ENCODE data around the gene RIC1.
"Not testable (repeated sequence)": the region's sequence is repeated elsewhere in the genome, so short reads cannot be mapped to it uniquely, and the experiment has no call there.

RIC1 gene

DNA sequence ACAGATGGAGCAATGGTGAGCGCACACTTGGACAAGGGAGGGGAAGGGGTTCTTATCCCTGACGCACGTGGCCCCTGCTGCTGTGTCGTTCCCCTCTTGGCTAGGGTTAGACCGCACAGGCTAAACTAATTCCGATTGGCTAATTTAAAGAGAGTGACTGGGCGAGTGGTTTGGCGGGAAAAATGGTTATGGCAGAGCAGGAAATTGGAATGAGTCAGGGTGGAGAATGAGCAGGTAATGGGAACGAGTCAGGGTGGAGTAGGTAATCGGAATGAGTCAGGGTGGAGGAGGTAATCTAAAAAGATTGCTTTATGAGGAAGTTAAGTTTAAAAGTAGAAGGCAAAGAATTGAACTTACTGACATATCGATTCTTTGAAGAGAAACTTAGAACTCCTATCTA, 46.1 kb downstream of the RIC1 start:
- DNase-seq: not testable (repeated sequence)

- not testable (repeated sequence) for DNase-seq
Observed at GRCh38 chr9:5683591-5683990, 54.7 kb downstream of the RIC1 start.

DNA sequence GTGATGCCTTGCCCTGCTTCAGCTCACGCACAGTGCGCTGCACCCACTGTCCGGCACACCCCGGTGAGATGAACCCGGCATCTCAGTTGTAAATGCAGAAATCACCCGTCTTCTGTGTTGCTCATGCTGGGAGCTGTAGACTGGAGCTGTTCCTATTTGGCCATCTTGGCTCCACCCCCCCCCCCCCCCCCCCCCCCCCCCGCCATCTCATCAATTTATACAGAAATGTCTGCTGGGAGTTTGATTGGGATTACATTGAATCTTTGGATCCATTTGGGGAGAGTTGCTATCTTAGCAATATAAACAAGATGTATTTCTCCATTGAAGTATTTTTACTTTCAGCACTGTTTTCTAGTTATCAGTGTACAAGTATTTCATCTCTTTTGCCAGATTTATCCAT, 55.2 kb downstream of the RIC1 start:
- DNase-seq: no peak

- DNase-seq: peak; percentile 69
Observed at GRCh38 chr9:5688109-5688508, 59.2 kb downstream of the RIC1 start.

- no peak for DNase-seq
Observed at GRCh38 chr9:5690278-5690677, 61.4 kb downstream of the RIC1 start.

- DNase-seq: no peak
Observed at GRCh38 chr9:5695860-5696259, 67.0 kb downstream of the RIC1 start.

GRCh38 chr9:5696884-5697283, 68.0 kb downstream of the RIC1 start:
- no peak for DNase-seq

DNA sequence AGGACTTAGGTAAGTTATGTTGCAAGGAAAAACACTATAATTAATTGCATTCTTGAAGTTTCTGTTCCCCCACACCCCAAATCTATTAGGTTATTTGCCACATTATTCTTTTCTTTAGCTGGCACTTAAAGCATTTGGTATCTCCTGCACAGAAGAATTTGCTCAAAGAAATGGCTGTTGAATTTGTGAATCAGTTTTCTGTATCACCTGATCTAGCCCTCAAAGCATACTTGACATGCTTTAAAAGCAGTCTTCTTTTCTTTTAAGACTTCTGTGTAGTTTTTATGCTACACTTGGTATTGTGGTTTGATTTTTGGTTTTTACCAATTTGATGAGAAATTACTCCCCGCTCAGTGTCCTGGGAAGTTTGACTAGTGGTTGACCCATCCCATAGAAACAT, 69.1 kb downstream of the RIC1 start:
- no peak for DNase-seq

GRCh38 chr9:5698810-5699556, 70.1 kb downstream of the RIC1 start:
- no peak for DNase-seq

- DNase-seq: peak; percentile 18
Observed at GRCh38 chr9:5708414-5708813, 79.5 kb downstream of the RIC1 start.

DNA sequence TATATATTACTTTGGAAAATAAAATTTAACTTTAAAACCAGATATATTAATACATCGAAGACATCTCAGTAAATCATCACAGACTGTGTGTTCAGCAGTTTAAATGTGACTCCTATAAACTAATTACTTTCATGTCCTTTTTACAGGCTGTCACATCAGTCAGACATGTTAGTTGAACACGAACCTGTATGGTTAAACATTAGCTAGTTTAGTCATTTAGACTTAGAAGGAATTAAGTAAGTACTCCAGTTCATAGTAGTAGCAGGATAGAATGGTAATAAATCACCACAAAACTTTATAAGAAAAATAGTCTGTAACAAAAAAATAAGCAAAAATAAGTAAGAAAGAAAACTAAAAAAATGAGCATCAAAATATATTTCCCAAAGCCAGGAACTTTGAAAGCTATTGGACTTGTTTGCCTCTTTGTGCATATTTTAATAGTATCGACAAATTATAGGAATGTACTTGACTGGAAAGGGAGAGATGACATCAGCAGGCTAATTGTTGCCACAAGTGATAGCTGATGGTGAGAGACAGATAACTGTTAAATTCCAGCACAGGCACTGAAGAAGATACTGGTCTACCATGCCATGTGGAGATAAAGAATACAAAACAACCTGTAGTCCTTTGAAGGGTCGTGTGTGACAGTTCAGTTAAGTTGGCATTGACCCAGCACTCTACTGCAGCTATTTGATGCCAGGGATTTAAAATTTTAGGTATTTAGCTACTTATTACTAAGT, 83.9 kb downstream of the RIC1 start:
- peak; percentile 42 for DNase-seq

DNA sequence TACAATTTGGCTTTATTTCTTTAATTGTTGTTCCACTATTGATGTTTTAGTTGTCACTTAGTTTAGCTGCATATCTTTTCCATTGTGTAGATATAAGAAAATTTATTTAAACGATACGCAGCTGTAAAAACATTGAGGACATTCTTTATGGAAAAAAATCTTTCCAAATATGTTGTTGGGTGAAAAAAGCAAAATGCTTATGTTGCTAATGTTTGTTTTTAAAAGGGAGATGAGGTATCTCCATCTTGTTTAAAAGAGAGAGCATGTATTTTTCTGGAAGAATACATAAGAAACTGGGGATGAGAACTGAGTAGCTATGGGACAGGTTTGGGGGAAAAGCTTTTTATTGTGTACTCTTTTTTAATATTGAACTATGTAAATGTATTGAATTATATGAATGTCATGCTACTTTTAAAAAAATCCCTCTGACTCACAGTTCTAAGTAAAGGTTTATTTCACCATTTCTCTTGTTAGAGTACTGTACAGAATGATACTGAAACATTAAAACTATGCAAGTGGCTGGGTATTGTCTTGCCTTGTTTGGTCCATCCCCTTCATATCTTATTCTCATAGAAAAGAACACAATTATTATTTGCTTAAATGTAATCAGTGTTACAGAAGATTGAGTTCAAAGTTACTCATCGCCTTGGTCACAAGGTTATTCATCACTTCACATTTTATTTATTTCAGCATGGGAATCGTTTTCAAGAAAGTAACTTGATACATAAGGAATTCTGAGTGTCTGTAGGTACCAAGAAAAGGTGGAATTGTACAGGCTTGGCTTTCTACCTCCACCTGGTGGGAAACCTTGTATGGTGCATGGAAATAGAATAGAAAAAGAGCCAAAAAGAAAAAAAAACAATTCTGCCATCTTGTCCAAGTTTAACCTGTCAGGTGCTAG, 85.8 kb downstream of the RIC1 start:
- DNase-seq: peak; percentile 29

DNA sequence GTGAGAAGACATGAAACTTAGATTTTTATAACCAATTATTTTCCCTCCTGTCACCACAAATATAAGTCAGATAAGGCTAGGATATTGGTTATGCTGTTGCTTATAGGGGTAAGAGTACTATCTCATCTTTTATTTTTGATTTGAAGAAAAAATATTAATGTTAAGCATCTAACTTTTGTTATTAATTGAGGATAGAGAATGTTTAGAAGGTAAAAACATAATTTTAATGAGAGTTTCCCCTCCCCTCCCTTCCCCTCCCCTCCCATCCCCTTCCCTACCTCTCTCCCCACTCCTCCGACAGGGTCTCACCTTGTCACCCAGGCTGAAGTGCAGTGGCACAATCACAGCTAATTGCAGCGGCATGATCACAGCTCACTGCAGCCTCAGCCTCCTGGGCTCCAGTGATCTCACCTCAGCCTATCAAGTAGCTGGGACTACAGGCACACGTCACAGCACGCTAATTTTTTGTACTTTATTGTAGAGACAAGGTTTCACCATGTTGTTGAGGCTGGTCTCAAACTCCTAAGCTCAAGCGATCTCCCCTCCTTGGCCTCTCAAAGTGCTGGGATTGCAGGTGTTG, 86.7 kb downstream of the RIC1 start:
- no peak for DNase-seq

GRCh38 chr9:5717434-5717833, 88.5 kb downstream of the RIC1 start:
- not testable (repeated sequence) for DNase-seq

DNA sequence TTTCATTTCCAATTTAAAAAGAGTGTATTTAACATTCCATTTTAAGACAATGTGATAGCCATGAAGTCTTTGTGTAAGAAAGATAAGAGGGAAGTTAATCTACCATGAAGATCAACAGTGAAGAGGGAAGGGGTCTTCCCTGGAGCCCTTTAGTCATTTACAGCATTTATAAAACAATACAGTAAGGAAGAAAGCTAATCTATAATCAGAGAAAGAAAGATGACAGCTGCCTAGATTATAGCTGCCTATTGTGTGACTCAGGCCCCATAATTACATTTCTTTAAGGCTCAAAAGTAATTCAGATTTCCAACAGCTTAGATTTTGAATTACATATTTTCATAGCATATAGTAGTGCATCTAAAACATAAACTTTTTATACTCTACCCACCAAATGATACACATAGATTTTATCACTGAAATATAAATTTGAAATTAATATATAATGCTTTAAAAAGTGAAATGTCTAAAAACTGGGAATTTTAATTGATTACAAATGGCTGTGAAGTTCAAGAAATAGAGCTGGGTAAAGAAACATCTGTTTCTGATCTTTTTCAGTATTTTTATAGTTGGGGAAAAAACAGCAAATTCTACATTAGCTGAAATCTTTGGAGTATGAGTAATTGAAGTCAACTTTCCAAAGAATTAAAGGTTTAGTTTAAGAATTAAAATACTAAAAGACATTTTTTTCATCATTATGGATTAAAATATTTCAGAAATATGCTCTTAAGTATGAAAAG, 89.6 kb downstream of the RIC1 start:
- DNase-seq: no peak

DNA sequence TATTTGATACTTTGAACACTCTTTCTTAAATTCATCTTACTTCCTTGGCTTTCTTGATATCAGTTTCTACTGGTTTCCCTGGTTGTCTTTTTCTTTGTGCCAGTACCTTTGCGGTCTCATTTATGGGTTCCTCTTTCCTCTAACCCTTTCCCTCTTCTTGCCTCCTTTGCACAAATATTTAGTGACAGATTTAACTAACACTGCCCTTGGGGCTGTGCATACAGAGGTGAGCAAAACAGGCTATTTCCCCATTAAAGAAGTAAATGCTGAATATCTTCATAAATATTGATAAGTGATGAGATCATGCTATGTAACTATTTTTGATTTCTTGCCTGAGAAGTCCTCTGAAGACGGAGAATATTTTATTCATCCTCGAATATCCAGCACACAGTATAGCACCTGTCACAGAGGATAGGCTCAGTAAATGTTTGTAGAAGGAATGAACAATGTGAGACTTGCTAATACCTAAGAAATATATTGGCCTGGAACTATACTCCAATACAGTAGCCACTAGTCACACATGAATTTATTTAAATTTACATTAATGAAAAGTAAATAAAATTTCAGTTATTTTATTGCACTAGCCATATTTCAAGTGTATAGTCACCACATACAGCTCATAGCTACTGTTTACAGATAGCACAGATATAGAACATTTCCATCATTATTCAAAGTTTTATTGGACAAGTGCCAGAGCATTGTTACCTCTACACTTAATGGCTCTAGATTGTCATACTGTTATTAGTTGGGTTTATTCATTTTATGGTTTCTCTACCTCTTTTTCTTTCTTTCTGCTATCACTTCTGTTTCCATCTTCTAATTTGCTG, 90.4 kb downstream of the RIC1 start:
- DNase-seq: no peak

DNA sequence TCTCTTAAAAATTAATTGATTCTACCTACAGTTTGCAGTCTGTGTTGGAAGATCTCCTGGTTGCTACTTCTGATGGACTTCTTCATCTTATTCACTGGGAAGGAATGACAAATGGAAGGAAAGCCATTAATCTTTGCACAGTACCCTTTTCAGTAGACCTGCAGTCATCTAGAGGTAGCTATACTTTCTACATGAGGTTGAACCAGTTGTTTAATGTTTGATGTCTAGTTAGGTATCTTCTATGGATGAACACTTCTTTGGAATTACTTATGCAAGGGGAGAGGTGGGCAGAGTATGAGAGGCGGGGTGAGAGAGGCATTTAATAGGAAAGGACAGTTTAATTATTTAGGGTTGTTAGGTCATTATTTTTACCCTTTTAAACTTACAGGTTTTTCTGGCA, 91.2 kb downstream of the RIC1 start:
- DNase-seq: no peak

DNA sequence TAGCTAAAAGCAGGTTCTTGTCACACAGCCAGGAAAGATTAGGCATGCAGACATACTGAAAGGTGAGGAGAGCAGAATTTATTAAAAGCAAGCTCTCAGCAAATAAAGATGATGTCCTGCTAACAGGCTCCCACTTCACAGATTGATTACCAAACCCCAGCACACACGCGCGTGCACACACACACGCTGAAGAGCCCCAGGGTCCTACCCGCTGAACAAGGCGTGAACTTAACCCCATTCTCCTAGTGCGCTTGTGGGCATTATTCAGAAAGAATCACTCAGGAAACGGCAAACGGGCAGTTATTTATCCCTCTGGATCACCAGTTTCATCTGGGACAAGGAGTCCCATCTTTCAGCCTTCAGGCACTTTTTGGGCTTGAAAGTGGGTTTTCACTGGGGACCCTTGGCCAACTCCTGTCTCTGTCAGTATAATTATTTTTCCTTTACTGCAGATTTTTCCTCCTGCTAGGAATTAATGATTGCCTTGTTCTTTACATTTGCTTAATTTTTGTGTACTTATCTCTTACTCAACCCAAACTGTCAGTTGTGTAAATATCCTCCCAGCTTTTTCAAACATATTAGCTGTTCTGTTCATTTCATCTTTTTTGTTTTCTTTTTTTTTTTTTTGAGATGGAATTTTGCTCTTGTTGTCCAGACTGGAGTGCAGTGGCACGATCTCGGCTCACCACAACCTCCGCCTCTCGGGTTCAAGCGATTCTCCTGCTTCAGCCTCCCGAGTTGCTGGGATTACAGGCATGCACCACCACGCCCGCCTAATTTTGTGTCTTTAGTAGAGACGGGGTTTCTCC, 92.6 kb downstream of the RIC1 start:
- DNase-seq: no peak

DNA sequence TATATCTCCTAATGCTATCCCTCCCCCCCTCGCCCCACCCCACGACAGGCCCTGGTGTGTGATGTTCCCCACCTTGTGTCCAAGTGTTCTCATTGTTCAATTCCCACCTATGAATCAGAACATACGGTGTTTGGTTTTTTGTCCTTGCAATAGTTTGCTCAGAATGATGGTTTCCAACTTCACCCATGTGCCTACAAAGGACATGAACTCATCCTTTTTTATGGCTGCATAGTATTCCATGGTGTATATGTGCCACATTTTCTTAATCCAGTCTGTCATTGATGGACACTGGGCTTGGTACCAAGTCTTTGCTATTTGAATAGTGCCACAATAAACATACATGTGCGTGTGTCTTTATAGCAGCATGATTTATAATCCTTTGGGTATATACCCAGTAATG, 93.8 kb downstream of the RIC1 start:
- DNase-seq: not testable (repeated sequence)

GRCh38 chr9:5735072-5735471, 106.2 kb downstream of the RIC1 start:
- DNase-seq: no peak

All from hematopoietic multipotent progenitor cell treated with erythropoietin and hydrocortisone succinate and interleukin-3 and kit ligand, for 8 days (in vitro differentiated cells).